ENCODE results near the gene AFF1. TPM values are rescaled to one million over a fixed set of nuclear protein-coding genes. Genes with fewer than 3 reads are reported as not detected.

Gene AFF1
- total RNA-seq, 1 experiment from 2014 or later: 61.9 TPM

- H3K4me1 Mint-ChIP-seq (ENCODE audit: insufficient read depth, unreplicated experiment): no peaks in the 10 kb centered on the region
- H3K27me3 Mint-ChIP-seq (ENCODE audit: insufficient read depth, unreplicated experiment): no peaks in the 10 kb centered on the region
- TF ChIP-seq CTCF (IDR thresholded peaks at IDR 0.05; ENCODE audit: unreplicated experiment): no peak
- ChIA-PET CTCF (interaction anchor here (0.6 kb wide), 1 partner anchor 11 kb away, joined by 3 read pairs; no protein-coding TSS in a partner anchor), POLR2A (no interaction called here)
- H3K9me3 Mint-ChIP-seq (ENCODE audit: unreplicated experiment): no peaks in the 10 kb centered on the region
- no peak overlapping the region for H3K4me3 Mint-ChIP-seq (ENCODE audit: unreplicated experiment)
- no peak overlapping the region for H3K27ac Mint-ChIP-seq (ENCODE audit: low read depth, unreplicated experiment)
- intact Hi-C loops (cut with micrococcal nuclease): no loop called here
- peaks cover 95% of the 10 kb centered on the region for H3K36me3 Mint-ChIP-seq (ENCODE audit: insufficient read depth, unreplicated experiment)
- DNase-seq (ENCODE audit: unreplicated experiment): no peak
- BruUV-seq (replicated peaks): no TSS peak
Measured at GRCh38 chr4:87129681-87130080, 194.9 kb downstream of the AFF1 start.

- BruUV-seq (replicated peaks): no TSS peak
- peak overlapping the region; percentile 31 for H3K27ac Mint-ChIP-seq (ENCODE audit: low read depth, unreplicated experiment)
- no peaks in the 10 kb centered on the region for H3K27me3 Mint-ChIP-seq (ENCODE audit: insufficient read depth, unreplicated experiment)
- ChIA-PET CTCF (no interaction called here), POLR2A (interaction anchor here (0.7 kb wide), 1 partner anchor 111 kb away, joined by 3 read pairs; no protein-coding TSS in a partner anchor)
- H3K4me1 Mint-ChIP-seq (ENCODE audit: insufficient read depth, unreplicated experiment): no peaks in the 10 kb centered on the region
- intact Hi-C loops (cut with micrococcal nuclease): no loop called here
- TF ChIP-seq CTCF (IDR thresholded peaks at IDR 0.05; ENCODE audit: unreplicated experiment): no peak
- H3K4me3 Mint-ChIP-seq (ENCODE audit: unreplicated experiment): no peak overlapping the region
- no peak for DNase-seq (ENCODE audit: unreplicated experiment)
- no peaks in the 10 kb centered on the region for H3K9me3 Mint-ChIP-seq (ENCODE audit: unreplicated experiment)
- peaks cover 95% of the 10 kb centered on the region for H3K36me3 Mint-ChIP-seq (ENCODE audit: insufficient read depth, unreplicated experiment)
Measured at GRCh38 chr4:87130985-87131703, 196.3 kb downstream of the AFF1 start.

GRCh38 chr4:87132035-87132434, 197.2 kb downstream of the AFF1 start:
- H3K36me3 Mint-ChIP-seq (ENCODE audit: insufficient read depth, unreplicated experiment): peaks cover 94% of the 10 kb centered on the region
- TF ChIP-seq CTCF (IDR thresholded peaks at IDR 0.05; ENCODE audit: unreplicated experiment): no peak
- no peaks in the 10 kb centered on the region for H3K9me3 Mint-ChIP-seq (ENCODE audit: unreplicated experiment)
- no peaks in the 10 kb centered on the region for H3K27me3 Mint-ChIP-seq (ENCODE audit: insufficient read depth, unreplicated experiment)
- BruUV-seq (replicated peaks): no TSS peak
- CTCF ChIA-PET: interaction anchor here (1.3 kb wide), 1 partner anchor 210 kb away, joined by 5 read pairs; no protein-coding TSS in a partner anchor
- DNase-seq (ENCODE audit: unreplicated experiment): no peak
- no peaks in the 10 kb centered on the region for H3K4me1 Mint-ChIP-seq (ENCODE audit: insufficient read depth, unreplicated experiment)
- H3K27ac Mint-ChIP-seq (ENCODE audit: low read depth, unreplicated experiment): no peak overlapping the region
- POLR2A ChIA-PET: no interaction called here
- intact Hi-C loops (cut with micrococcal nuclease): no loop called here
- no peak overlapping the region for H3K4me3 Mint-ChIP-seq (ENCODE audit: unreplicated experiment)

- CTCF ChIA-PET: interaction anchor here (0.7 to 1.3 kb wide), 3 partner anchors 14 to 211 kb away, joined by 3 to 5 read pairs (median 4); no protein-coding TSS in a partner anchor
- H3K27me3 Mint-ChIP-seq (ENCODE audit: insufficient read depth, unreplicated experiment): no peaks in the 10 kb centered on the region
- no peak for TF ChIP-seq CTCF (IDR thresholded peaks at IDR 0.05; ENCODE audit: unreplicated experiment)
- H3K4me1 Mint-ChIP-seq (ENCODE audit: insufficient read depth, unreplicated experiment): no peaks in the 10 kb centered on the region
- intact Hi-C loops (cut with micrococcal nuclease): no loop called here
- BruUV-seq (replicated peaks): no TSS peak
- no peak overlapping the region for H3K27ac Mint-ChIP-seq (ENCODE audit: low read depth, unreplicated experiment)
- POLR2A ChIA-PET: no interaction called here
- no peaks in the 10 kb centered on the region for H3K9me3 Mint-ChIP-seq (ENCODE audit: unreplicated experiment)
- peaks cover 97% of the 10 kb centered on the region for H3K36me3 Mint-ChIP-seq (ENCODE audit: insufficient read depth, unreplicated experiment)
- H3K4me3 Mint-ChIP-seq (ENCODE audit: unreplicated experiment): no peak overlapping the region
- no peak for DNase-seq (ENCODE audit: unreplicated experiment)
Measured at GRCh38 chr4:87133183-87133582, 198.4 kb downstream of the AFF1 start.

Measured in MCF 10A (cell line).